Liver (tissue), 9 donors: Measurements from ENCODE around the gene THSD7B. TPM values are rescaled to one million over a fixed set of nuclear protein-coding genes. Genes with fewer than 3 reads are reported as not detected.

Experiments used
- DNase-seq: peaks from one replicate; pipeline ENCODE4 v3.0.0-alpha.2; 2017; ENCODE audit warnings: low spot score
- H3K27ac ChIP-seq, 2 donors: one replicate each; pipeline ENCODE4 v1.7.0; 2013; ENCODE audit warnings: inconsistent platforms in 2 of 2, low read length in 2 of 2, control low read depth in 1 of 2, low read depth in 1 of 2, mild to moderate bottlenecking in 1 of 2
- H3K27me3 ChIP-seq, 4 donors: one replicate each; pipeline versions ENCODE4 v1.6.1 to v1.7.0; 2013; ENCODE audit warnings: low read length in 3 of 4, inconsistent platforms in 1 of 4, mild to moderate bottlenecking in 1 of 4, moderate library complexity in 1 of 4; ENCODE audit not compliant: control insufficient read depth in 4 of 4, insufficient read depth in 4 of 4
- H3K36me3 ChIP-seq, 4 donors: one replicate each; pipeline versions ENCODE4 v1.6.1 to v1.7.0; 2013; ENCODE audit warnings: low read length in 3 of 4, mild to moderate bottlenecking in 3 of 4, low read depth in 1 of 4, moderate library complexity in 1 of 4; ENCODE audit not compliant: control insufficient read depth in 4 of 4, insufficient read depth in 3 of 4
- H3K4me1 ChIP-seq, 4 donors: one replicate each; pipeline versions ENCODE4 v1.6.1 to v1.7.0; 2013; ENCODE audit warnings: low read length in 3 of 4, mild to moderate bottlenecking in 3 of 4, moderate library complexity in 1 of 4; ENCODE audit not compliant: control insufficient read depth in 4 of 4, insufficient read depth in 4 of 4
- H3K4me3 ChIP-seq, 3 donors: one replicate each; pipeline versions ENCODE4 v1.6.1 to v1.7.0; 2013; ENCODE audit warnings: low read length in 3 of 3, control low read depth in 1 of 3, low read depth in 1 of 3, mild to moderate bottlenecking in 1 of 3
- H3K9ac ChIP-seq, 2 donors: one replicate each; pipeline ENCODE4 v1.7.0; 2013; ENCODE audit warnings: low read length in 2 of 2, mild to moderate bottlenecking in 2 of 2, moderate library complexity in 2 of 2, control low read depth in 1 of 2, low read depth in 1 of 2
- H3K9me3 ChIP-seq, 4 donors: one replicate each; pipeline versions ENCODE4 v1.6.1 to v1.7.0; 2013; ENCODE audit warnings: low read length in 3 of 4; ENCODE audit not compliant: control insufficient read depth in 4 of 4
- EGR1 ChIP-seq, 2 donors: IDR thresholded peaks; 2 replicates each; pipeline ENCODE4 v1.6.1; 2016 to 2018; ENCODE audit warnings: antibody characterized with exemption in 2 of 2, low read depth in 2 of 2
- FOXA1 ChIP-seq: IDR thresholded peaks from 2 replicates; pipeline ENCODE4 v1.6.1; 2016; ENCODE audit warnings: antibody characterized with exemption
- FOXA2 ChIP-seq: IDR thresholded peaks from 2 replicates; pipeline ENCODE4 v1.6.1; 2016; ENCODE audit warnings: antibody characterized with exemption
- GABPA ChIP-seq, 2 donors: IDR thresholded peaks in 1 of 2; conservative IDR thresholded peaks in 1 of 2; 2 replicates each; pipeline ENCODE4 v1.6.1; 2016; ENCODE audit warnings: antibody characterized with exemption in 2 of 2, mild to moderate bottlenecking in 1 of 2, moderate library complexity in 1 of 2
- HNF4A ChIP-seq, 2 donors: conservative IDR thresholded peaks; 2 replicates each; pipeline ENCODE4 v1.6.1; 2016; ENCODE audit warnings: antibody characterized with exemption in 2 of 2, mild to moderate bottlenecking in 2 of 2
- HNF4G ChIP-seq: IDR thresholded peaks from 2 replicates; pipeline ENCODE4 v1.6.1; 2016; ENCODE audit warnings: antibody characterized with exemption
- JUND ChIP-seq, 2 donors: IDR thresholded peaks; 2 replicates each; pipeline ENCODE4 v1.6.1; 2016; ENCODE audit warnings: antibody characterized with exemption in 2 of 2
- NR2F2 ChIP-seq: IDR thresholded peaks from 2 replicates; pipeline ENCODE4 v1.6.1; 2016; ENCODE audit warnings: antibody characterized with exemption
- RAD21 ChIP-seq, 2 donors: IDR thresholded peaks; 2 replicates each; pipeline ENCODE4 v1.6.1; 2016; ENCODE audit warnings: antibody characterized with exemption in 2 of 2, mild to moderate bottlenecking in 2 of 2
- RXRA ChIP-seq, 2 donors: IDR thresholded peaks; 2 replicates each; pipeline ENCODE4 v1.6.1; 2017 to 2018; ENCODE audit warnings: antibody characterized with exemption in 2 of 2, mild to moderate bottlenecking in 1 of 2
- SP1 ChIP-seq: IDR thresholded peaks from 2 replicates; pipeline ENCODE4 v1.6.1; 2018; ENCODE audit warnings: antibody characterized with exemption, mild to moderate bottlenecking
- TAF1 ChIP-seq: conservative IDR thresholded peaks from 2 replicates; pipeline ENCODE4 v1.6.1; 2016; ENCODE audit warnings: antibody characterized with exemption, mild to moderate bottlenecking
- YY1 ChIP-seq: IDR thresholded peaks from 2 replicates; pipeline ENCODE4 v1.6.1; 2016; ENCODE audit warnings: antibody characterized with exemption, mild to moderate bottlenecking
- WGBS: extraction: QIAGEN DNeasy Blood & Tissue Kit; methylation state at CpG from one replicate; pipeline ENCODE4 v1.1.7; 2013; 5-methylcytosine and 5-hydroxymethylcytosine counted together
- polyA plus RNA-seq, 2 donors: library from polyadenylated mRNA; stranded (reverse) in 1 of 2; unstranded in 1 of 2; fragments of 200-250 nt in 1 of 2; fragments of >200 nt in 1 of 2; fragmentation: Nextera tagmentation in 1 of 2; extraction: Ambion mirVana in 1 of 2; gene quantifications; one replicate each; pipeline versions ENCODE4 v1.2.1 to v1.2.3, GENCODE V29; 2013 to 2015
- total RNA-seq, 2 donors: library from RNA; depleted of rRNA; stranded (reverse); fragments of >200 nt; gene quantifications; one replicate each; pipeline ENCODE4 v1.2.3, GENCODE V29; 2014
- TF ChIP-seq, protein P1 (sequence below): IDR thresholded peaks from 2 replicates; pipeline ENCODE4 v1.6.1; 2016; ENCODE audit warnings: antibody characterized with exemption
- TF ChIP-seq, protein P2 (sequence below): fragments of 150-350 bp; IDR thresholded peaks from 2 replicates; pipeline ENCODE4 v1.5.1; 2017; ENCODE audit warnings: improper control_type of control experiment, low read depth, low read length; ENCODE audit not compliant: missing input control
- TF ChIP-seq, protein P3 (sequence below): IDR thresholded peaks from 2 replicates; pipeline ENCODE4 v1.6.1; 2016; ENCODE audit warnings: antibody characterized with exemption, mild to moderate bottlenecking
- TF ChIP-seq, protein P4 (sequence below): IDR thresholded peaks from 2 replicates; pipeline ENCODE4 v1.6.1; 2016; ENCODE audit warnings: antibody characterized with exemption
- TF ChIP-seq, protein P5 (sequence below): IDR thresholded peaks from 2 replicates; pipeline ENCODE4 v1.6.1; 2016; ENCODE audit warnings: antibody characterized with exemption
- donor health status: healthy.
- donor health status: healthy.
- donor health status: healthy.
- donor health status: healthy.
- donor health status: healthy.

Gene THSD7B
- total and polyA plus RNA-seq, 4 donors, result 0.01 to 0.75 (median 0.42) TPM; not detected in 1

DNA sequence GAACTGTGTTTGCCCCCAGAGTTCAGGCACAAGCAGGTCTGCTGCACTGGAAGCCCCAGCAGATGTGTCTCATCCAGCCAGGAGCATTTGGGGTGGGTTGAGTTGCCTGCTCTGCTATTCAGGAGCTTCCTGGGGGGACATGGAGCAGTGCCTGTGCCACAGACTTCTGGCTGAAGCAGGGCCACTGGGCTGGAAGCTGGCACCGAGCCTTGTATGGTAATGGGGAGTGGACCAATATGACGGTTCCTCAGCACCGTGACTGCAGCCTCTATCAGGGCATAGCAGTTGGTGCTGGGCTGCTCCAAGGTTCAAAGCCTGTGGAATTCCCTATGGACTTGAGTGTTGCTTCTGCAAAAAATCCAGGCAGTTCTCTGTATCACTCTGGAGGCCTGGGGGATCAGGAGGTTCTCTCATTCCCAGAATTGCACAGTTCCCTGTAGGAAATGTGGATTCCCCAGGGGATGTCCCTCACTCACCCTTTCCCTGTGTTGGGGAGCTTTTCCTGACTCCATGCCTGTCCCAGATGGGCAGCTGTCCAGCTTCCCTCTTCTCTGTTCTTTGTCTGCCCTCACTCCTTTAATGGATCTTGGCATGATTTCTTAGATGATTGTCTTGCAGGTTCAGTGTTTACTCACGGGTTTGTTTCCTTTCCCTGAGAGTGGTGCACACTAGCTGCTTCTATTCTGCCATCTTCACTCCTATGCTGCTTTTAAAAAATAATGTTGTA lies 37.2 kb upstream of the THSD7B start (continued):
- no peak for TF ChIP-seq TAF1
- no peak for TF ChIP-seq YY1
- no peak for TF ChIP-seq HNF4G
- no peak for TF ChIP-seq HNF4A (conservative IDR thresholded peaks at IDR 0.05)
- no peak for TF ChIP-seq SP1
- TF ChIP-seq GABPA (IDR thresholded peaks at IDR 0.05 in 1 of 2, conservative IDR thresholded peaks at IDR 0.05 in 1 of 2), result no peak
- no peak for TF ChIP-seq RAD21 (IDR thresholded peaks at IDR 0.05)
- TF ChIP-seq RXRA (IDR thresholded peaks at IDR 0.05), result no peak
- no peak for TF ChIP-seq NR2F2
- TF ChIP-seq, protein P1, sequence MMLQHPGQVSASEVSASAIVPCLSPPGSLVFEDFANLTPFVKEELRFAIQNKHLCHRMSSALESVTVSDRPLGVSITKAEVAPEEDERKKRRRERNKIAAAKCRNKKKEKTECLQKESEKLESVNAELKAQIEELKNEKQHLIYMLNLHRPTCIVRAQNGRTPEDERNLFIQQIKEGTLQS, result no peak
- no peak for TF ChIP-seq FOXA2
- no peak for TF ChIP-seq EGR1 (IDR thresholded peaks at IDR 0.05; ENCODE audit: low read depth in 2 of 2)

DNA sequence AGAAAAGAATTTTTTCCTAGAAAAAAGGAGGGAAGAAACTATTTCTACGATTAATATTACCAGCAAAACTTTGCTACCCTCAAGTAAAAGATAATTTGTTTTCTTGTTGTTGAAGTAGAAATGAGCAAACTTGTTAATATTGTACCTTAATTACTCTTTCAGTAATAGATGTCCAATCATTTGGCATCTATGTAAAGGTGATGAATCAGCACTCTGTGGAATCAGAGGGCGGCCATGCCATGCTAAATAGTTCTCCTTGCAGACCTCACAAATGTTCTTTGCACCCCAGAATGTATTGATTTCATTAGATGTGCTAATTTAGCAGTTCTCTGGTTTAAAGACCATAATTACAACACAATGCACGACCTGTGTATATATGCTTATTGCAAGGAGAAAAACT lies 29.1 kb upstream of the THSD7B start:
- Histone ChIP-seq H3K27ac (no peak overlapping the region), H3K36me3 (no peaks in the 10 kb centered on the region), H3K4me1 (no peaks in the 10 kb centered on the region), H3K27me3 (no peaks in the 10 kb centered on the region), H3K9me3 (no peaks in the 10 kb centered on the region), H3K9ac (no peak overlapping the region), H3K4me3 (no peak overlapping the region)
- TF ChIP-seq RXRA (IDR thresholded peaks at IDR 0.05), result no peak
- no peak for TF ChIP-seq TAF1
- TF ChIP-seq, protein P2, sequence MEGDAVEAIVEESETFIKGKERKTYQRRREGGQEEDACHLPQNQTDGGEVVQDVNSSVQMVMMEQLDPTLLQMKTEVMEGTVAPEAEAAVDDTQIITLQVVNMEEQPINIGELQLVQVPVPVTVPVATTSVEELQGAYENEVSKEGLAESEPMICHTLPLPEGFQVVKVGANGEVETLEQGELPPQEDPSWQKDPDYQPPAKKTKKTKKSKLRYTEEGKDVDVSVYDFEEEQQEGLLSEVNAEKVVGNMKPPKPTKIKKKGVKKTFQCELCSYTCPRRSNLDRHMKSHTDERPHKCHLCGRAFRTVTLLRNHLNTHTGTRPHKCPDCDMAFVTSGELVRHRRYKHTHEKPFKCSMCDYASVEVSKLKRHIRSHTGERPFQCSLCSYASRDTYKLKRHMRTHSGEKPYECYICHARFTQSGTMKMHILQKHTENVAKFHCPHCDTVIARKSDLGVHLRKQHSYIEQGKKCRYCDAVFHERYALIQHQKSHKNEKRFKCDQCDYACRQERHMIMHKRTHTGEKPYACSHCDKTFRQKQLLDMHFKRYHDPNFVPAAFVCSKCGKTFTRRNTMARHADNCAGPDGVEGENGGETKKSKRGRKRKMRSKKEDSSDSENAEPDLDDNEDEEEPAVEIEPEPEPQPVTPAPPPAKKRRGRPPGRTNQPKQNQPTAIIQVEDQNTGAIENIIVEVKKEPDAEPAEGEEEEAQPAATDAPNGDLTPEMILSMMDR, result no peak
- no peak for TF ChIP-seq GABPA (IDR thresholded peaks at IDR 0.05 in 1 of 2, conservative IDR thresholded peaks at IDR 0.05 in 1 of 2)
- no peak for TF ChIP-seq EGR1 (IDR thresholded peaks at IDR 0.05; ENCODE audit: low read depth in 2 of 2)
- no peak for TF ChIP-seq FOXA2
- no peak for TF ChIP-seq RAD21 (IDR thresholded peaks at IDR 0.05)
- no peak for TF ChIP-seq HNF4G
- TF ChIP-seq, protein P3, sequence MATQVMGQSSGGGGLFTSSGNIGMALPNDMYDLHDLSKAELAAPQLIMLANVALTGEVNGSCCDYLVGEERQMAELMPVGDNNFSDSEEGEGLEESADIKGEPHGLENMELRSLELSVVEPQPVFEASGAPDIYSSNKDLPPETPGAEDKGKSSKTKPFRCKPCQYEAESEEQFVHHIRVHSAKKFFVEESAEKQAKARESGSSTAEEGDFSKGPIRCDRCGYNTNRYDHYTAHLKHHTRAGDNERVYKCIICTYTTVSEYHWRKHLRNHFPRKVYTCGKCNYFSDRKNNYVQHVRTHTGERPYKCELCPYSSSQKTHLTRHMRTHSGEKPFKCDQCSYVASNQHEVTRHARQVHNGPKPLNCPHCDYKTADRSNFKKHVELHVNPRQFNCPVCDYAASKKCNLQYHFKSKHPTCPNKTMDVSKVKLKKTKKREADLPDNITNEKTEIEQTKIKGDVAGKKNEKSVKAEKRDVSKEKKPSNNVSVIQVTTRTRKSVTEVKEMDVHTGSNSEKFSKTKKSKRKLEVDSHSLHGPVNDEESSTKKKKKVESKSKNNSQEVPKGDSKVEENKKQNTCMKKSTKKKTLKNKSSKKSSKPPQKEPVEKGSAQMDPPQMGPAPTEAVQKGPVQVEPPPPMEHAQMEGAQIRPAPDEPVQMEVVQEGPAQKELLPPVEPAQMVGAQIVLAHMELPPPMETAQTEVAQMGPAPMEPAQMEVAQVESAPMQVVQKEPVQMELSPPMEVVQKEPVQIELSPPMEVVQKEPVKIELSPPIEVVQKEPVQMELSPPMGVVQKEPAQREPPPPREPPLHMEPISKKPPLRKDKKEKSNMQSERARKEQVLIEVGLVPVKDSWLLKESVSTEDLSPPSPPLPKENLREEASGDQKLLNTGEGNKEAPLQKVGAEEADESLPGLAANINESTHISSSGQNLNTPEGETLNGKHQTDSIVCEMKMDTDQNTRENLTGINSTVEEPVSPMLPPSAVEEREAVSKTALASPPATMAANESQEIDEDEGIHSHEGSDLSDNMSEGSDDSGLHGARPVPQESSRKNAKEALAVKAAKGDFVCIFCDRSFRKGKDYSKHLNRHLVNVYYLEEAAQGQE, result no peak
- TF ChIP-seq FOXA1, result no peak
- TF ChIP-seq, protein P4, sequence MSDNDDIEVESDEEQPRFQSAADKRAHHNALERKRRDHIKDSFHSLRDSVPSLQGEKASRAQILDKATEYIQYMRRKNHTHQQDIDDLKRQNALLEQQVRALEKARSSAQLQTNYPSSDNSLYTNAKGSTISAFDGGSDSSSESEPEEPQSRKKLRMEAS, result no peak
- TF ChIP-seq NR2F2, result no peak
- TF ChIP-seq, protein P1, result no peak
- no peak for TF ChIP-seq JUND (IDR thresholded peaks at IDR 0.05)
- TF ChIP-seq HNF4A (conservative IDR thresholded peaks at IDR 0.05), result no peak
- TF ChIP-seq, protein P5, sequence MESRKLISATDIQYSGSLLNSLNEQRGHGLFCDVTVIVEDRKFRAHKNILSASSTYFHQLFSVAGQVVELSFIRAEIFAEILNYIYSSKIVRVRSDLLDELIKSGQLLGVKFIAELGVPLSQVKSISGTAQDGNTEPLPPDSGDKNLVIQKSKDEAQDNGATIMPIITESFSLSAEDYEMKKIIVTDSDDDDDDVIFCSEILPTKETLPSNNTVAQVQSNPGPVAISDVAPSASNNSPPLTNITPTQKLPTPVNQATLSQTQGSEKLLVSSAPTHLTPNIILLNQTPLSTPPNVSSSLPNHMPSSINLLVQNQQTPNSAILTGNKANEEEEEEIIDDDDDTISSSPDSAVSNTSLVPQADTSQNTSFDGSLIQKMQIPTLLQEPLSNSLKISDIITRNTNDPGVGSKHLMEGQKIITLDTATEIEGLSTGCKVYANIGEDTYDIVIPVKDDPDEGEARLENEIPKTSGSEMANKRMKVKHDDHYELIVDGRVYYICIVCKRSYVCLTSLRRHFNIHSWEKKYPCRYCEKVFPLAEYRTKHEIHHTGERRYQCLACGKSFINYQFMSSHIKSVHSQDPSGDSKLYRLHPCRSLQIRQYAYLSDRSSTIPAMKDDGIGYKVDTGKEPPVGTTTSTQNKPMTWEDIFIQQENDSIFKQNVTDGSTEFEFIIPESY, result no peak
- TF ChIP-seq YY1, result no peak
- TF ChIP-seq SP1, result no peak
- WGBS, result 55% methylated on average over 3 of the region's 3 CpGs
- no peak for DNase-seq
